MV-4-11 (cell line): Measurements from ENCODE around the gene TNFRSF19.

ENCODE experiments used
- DNase-seq: peaks from one replicate; lab custom pipeline; 2025; lab: John Stamatoyannopoulos, UW

Gene TNFRSF19

GRCh38 chr13:23686948-23687347, 116.7 kb downstream of the TNFRSF19 start:
- DNase-seq: no peak

- no peak for DNase-seq
Measured at GRCh38 chr13:23687614-23688013, 117.4 kb downstream of the TNFRSF19 start.

GRCh38 chr13:23688336-23688735, 118.1 kb downstream of the TNFRSF19 start:
- DNase-seq: no peak

GRCh38 chr13:23690668-23691067, 120.5 kb downstream of the TNFRSF19 start:
- DNase-seq: no peak

- DNase-seq: no peak
Measured at GRCh38 chr13:23692816-23693215, 122.6 kb downstream of the TNFRSF19 start.

GRCh38 chr13:23695196-23695595, 125.0 kb downstream of the TNFRSF19 start:
- no peak for DNase-seq

- DNase-seq: no peak
Measured at GRCh38 chr13:23695711-23696464, 125.7 kb downstream of the TNFRSF19 start.

- DNase-seq: no peak
Measured at GRCh38 chr13:23696610-23697009, 126.4 kb downstream of the TNFRSF19 start.

- no peak for DNase-seq
Measured at GRCh38 chr13:23697772-23698313, 127.6 kb downstream of the TNFRSF19 start.

GRCh38 chr13:23699271-23699670, 129.1 kb downstream of the TNFRSF19 start:
- DNase-seq: no peak

- no peak for DNase-seq
Measured at GRCh38 chr13:23701186-23701585, 131.0 kb downstream of the TNFRSF19 start.

- DNase-seq: no peak
Measured at GRCh38 chr13:23701636-23702035, 131.4 kb downstream of the TNFRSF19 start.

- DNase-seq: no peak
Measured at GRCh38 chr13:23703246-23703860, 133.1 kb downstream of the TNFRSF19 start.

GRCh38 chr13:23705583-23705982, 135.4 kb downstream of the TNFRSF19 start:
- DNase-seq: no peak

- no peak for DNase-seq
Measured at GRCh38 chr13:23707674-23708073, 137.5 kb downstream of the TNFRSF19 start.

GRCh38 chr13:23709536-23709935, 139.3 kb downstream of the TNFRSF19 start:
- no peak for DNase-seq

GRCh38 chr13:23710366-23710765, 140.2 kb downstream of the TNFRSF19 start:
- DNase-seq: no peak

GRCh38 chr13:23711355-23711754, 141.1 kb downstream of the TNFRSF19 start:
- no peak for DNase-seq

GRCh38 chr13:23714672-23715071, 144.5 kb downstream of the TNFRSF19 start:
- no peak for DNase-seq

- DNase-seq: no peak
Measured at GRCh38 chr13:23715092-23715761, 145.0 kb downstream of the TNFRSF19 start.

- DNase-seq: no peak
Measured at GRCh38 chr13:23715762-23716235, 145.6 kb downstream of the TNFRSF19 start.

- DNase-seq: no peak
Measured at GRCh38 chr13:23716401-23716800, 146.2 kb downstream of the TNFRSF19 start.

- DNase-seq: no peak
Measured at GRCh38 chr13:23718996-23719395, 148.8 kb downstream of the TNFRSF19 start.
